ENCODE data around the gene COMT.

DNA sequence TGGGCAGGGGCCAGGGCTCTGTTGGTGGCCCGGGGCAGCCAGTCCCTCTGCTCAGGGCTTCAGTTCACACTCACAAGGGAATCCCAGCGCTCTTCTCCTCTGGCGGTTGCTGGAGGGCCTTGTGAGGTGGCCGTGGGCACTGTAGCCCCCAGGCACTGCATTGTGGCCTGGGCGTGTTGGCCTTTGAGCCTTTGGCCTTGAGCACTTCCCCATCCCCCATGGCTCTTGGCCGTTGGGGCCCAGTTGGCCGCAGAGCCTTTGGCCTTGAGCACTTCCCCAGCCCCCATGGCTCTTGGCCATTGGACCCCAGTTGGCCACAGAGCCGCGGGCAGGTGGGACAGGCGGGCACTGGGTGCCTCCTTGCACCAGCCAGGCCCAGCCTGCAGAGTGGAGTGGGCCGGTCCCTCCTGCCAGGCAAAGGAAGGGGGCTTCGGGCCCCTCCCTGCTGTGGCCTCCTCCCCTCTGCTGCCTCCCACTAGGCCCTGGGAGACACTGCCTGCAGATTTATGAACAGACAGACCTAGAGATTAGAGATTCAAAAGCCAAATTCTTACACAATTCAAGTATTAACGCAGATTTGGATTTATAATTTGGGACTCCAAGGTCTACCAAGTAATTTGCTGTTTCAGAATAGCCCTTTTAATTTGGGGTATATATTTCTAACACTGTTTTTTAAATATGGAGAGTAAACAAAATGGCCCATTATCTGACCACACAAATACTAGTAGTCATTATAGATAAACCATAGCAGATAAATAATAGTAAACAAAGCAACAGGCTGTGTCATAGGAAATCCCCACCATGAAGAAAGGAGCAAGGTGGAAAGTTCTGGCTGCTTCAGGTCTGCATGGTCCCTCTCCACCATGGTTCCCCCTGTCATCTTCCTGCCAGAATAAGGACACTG, 18.3 kb downstream of the COMT start:
- TF ChIP-seq EZH2 (IDR thresholded peaks at IDR 0.05): no peak
- no peak for TF ChIP-seq POLR2AphosphoS5 (IDR thresholded peaks at IDR 0.05; ENCODE audit: borderline replicate concordance, low read depth, low read length)
- no peak for TF ChIP-seq FOXP2 (optimal IDR thresholded peaks at IDR 0.05; ENCODE audit: control extremely low read depth, extremely low read length, insufficient read depth)
